Suppressor macrophage (primary cell): ENCODE results near the gene ELMOD1.
A peak's percentile ranks its signal among the peaks of the same experiment; 100 is the strongest.
"Not testable (repeated sequence)": the region's sequence is repeated elsewhere in the genome, so short reads cannot be mapped to it uniquely, and the experiment has no call there.

Source experiments
- DNase-seq, 4 experiments: peaks; one replicate each; pipeline ENCODE4 v3.0.0-alpha.2; 2020 to 2022
- total RNA-seq, 17 experiments: gene quantifications; one replicate each; lab custom pipeline; 2026; ENCODE audit warnings: mixed read lengths in 6 of 17, inconsistent platforms in 3 of 17; lab: John Stamatoyannopoulos, UW

ELMOD1 gene
- 0 to 2.6 (median 0) reads per million in 17 experiments for total RNA-seq

GRCh38 chr11:107590460-107591377 lies at the start of gene ELMOD1:
TSS of gene ELMOD1 (plus strand) at chr11:107591147. CDS start at chr11:107618190, 27,043 bp downstream.
- DNase-seq: peak in 3 of 4 experiments; percentile 20 to 53 (median 38)

- DNase-seq: no peak
Measured at GRCh38 chr11:107545101-107545514, 45.8 kb upstream of the ELMOD1 start.

GRCh38 chr11:107547961-107548360 lies 43.0 kb upstream of the ELMOD1 start:
- no peak for DNase-seq

GRCh38 chr11:107549253-107549953 lies 41.5 kb upstream of the ELMOD1 start:
- peak; percentile 40 to 76 (median 54) for DNase-seq

- no peak for DNase-seq
Measured at GRCh38 chr11:107549954-107550285, 41.0 kb upstream of the ELMOD1 start.

DNA sequence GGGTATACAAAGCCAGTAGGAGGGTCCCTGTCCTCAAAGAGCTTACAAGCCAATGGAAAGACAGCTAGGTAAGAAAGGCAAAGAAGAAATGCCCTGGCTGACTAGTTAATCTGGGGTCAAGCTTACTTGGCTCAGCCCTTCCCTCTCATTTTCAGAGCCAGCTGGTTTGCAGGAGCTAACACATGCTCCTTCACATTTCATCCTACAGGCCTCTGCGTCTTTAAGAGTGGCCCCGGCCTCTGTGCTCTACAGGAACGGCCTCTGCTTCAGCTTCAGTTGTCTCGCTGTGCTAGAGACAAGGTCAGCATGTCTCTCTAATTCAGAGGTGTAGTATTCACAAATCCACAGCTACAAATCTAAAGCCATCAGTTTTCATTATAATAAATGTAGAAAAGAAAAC lies 40.6 kb upstream of the ELMOD1 start:
- no peak for DNase-seq

DNA sequence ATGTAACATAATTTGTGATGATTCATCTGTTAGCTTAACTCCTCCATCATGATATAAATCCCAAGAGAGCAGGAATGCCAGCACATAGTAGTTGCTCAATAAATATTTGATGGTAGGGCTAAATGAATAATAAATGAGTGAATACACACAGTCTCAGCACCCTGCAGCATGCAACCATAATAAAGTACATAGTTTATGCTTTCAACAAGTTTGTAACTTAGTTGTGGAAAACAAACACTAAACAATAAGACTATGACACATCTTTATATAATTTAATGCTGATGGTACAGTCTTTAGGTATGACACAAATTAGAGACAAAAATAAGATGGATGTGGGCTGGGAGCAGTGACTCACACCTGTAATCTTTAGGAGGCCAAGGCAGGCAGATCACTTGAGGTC lies 29.3 kb upstream of the ELMOD1 start:
- DNase-seq: peak in 1 of 4 experiments; percentile 6

- DNase-seq: peak in 1 of 4 experiments; percentile 29
Measured at GRCh38 chr11:107562647-107563208, 28.2 kb upstream of the ELMOD1 start.

DNA sequence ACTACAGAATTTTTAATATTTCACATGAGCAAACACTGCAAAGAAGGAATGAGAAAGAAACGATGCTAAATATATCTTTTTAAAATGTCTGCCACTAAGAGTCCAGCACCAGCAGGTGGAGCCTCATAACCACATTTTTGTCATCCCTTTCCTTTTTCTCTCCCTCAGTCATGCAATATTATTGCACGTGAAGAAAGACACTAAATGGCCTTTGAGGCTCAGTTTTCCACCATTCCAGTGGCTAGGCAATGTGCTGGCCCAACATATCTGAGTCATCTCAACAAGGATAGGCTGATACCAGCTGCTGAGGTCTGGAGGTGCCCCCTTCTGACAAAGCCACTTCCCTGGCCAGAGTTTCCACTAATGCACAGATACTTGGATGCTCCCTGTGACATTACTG lies 27.2 kb upstream of the ELMOD1 start:
- DNase-seq: peak; percentile 36 to 53 (median 42)

GRCh38 chr11:107564877-107565218 lies 26.1 kb upstream of the ELMOD1 start:
- DNase-seq: no peak

GRCh38 chr11:107565219-107565937 lies 25.6 kb upstream of the ELMOD1 start, which contains the start of gene ALKBH8:
TSS of gene ALKBH8 (minus strand) at chr11:107565735. CDS start at chr11:107560893, 4,842 bp downstream.
- DNase-seq: peak; percentile 84 to 90 (median 87)

GRCh38 chr11:107565955-107566501 lies 24.9 kb upstream of the ELMOD1 start:
- not testable (repeated sequence) for DNase-seq

GRCh38 chr11:107566569-107566968 lies 24.4 kb upstream of the ELMOD1 start:
- DNase-seq: no peak

GRCh38 chr11:107567739-107568335 lies 23.1 kb upstream of the ELMOD1 start:
- DNase-seq: no peak

DNA sequence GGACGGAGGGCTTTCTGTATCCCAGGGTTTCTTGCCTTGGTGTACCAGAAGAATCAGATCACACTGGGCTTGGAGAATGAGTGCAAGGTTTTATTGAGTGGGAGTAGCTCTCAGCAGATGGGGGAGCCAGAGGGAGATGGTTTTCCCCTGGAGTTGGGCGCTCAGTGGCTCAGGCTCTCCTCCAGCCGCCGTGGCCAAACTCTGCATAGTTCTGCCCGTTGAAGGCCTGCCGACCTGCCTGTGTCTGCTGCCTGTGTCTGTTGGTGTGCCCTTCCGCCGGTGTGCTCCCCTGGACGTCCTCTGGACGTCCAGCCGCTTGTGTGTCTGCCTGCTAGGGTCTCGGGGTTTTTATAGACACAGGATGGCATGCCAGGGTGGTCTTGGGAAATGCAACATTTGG lies 20.9 kb upstream of the ELMOD1 start:
- no peak for DNase-seq

DNA sequence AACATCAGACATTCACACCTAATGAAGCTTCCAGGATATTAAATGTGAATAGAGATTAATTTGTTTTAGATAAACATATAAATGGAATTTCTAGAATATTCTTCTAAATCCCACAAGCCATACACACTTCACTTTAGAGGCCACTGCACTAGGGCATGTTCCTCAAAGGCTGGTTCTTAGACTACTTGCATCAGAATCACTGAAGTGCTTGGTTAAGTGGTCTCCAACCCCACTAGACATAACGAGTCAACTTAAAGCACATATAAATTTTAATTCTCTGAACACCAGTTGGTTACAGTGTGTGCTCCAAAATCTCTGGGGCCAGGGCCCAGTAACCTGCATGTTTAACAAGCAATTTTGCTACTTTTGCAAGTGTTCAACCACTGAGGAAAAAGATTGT lies 17.5 kb upstream of the ELMOD1 start:
- no peak for DNase-seq

GRCh38 chr11:107576497-107577345 lies 14.2 kb upstream of the ELMOD1 start:
- DNase-seq: peak; percentile 53 to 70 (median 64)

- no peak for DNase-seq
Measured at GRCh38 chr11:107577346-107577711, 13.6 kb upstream of the ELMOD1 start.

DNA sequence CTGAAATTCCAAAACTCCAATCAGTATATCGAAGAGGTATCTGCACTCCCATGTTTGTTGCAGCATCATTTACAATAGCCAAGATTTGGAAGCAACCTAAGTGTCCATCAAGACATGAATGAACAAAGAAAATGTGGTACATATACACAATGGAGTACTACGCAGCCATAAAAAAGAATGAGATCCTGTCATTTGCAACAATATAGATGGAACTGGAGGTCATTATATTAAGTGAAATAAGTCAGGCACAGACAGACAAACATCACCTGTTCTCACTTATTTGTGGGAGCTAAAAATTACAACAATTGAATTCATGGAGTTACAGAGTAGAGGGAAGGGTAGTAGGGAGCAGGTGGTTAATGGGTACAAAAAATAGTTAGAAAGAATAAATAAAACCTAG lies 11.8 kb upstream of the ELMOD1 start:
- not testable (repeated sequence) for DNase-seq

GRCh38 chr11:107581147-107581546 lies 9.8 kb upstream of the ELMOD1 start:
- DNase-seq: no peak

DNA sequence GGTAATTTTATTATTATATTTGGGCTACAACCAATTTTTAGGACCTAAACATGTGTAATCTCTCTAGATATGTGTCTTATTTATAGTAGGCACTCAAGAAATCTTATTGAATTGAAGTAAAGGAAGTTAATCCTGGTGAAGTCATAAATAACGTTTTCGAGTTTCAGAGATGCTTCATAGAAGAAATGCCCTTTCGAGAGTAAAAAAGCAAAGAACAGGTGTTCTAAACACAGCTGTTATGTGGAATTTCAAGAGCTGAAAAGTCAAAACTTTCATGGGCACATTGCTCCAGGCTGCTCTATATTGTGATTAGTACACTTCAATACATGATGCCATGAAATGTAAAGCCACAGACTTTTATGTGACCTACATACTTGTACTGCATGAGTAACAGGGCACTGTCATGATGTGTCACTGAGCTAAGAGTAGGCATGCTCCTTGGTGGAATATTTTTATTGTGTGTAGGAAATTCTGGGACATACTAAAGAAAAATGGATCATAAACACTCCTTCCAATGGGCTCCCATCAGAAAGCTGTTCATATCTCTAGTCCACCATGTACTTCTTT lies 7.2 kb upstream of the ELMOD1 start:
- no peak for DNase-seq
